Measurements from ENCODE around the gene UHMK1.
"Not testable (repeated sequence)": the region's sequence is repeated elsewhere in the genome, so short reads cannot be mapped to it uniquely, and the experiment has no call there.

The UHMK1 gene

GRCh38 chr1:162564762-162565218 is 67.2 kb downstream of the UHMK1 start:
- in situ Hi-C loops (cut with HindIII; ENCODE audit: low sequenced_read_pairs), result no loop called here

- in situ Hi-C loops (cut with HindIII; ENCODE audit: low sequenced_read_pairs), result no loop called here
Measured at GRCh38 chr1:162565460-162565859, 67.8 kb downstream of the UHMK1 start.

GRCh38 chr1:162566870-162567269 is 69.3 kb downstream of the UHMK1 start:
- in situ Hi-C loops (cut with HindIII; ENCODE audit: low sequenced_read_pairs), result no loop called here

GRCh38 chr1:162568802-162569201 is 71.2 kb downstream of the UHMK1 start:
- in situ Hi-C loops (cut with HindIII; ENCODE audit: low sequenced_read_pairs), result no loop called here

- in situ Hi-C loops (cut with HindIII; ENCODE audit: low sequenced_read_pairs), result no loop called here
Measured at GRCh38 chr1:162570718-162571117, 73.1 kb downstream of the UHMK1 start.

- in situ Hi-C loops (cut with HindIII; ENCODE audit: low sequenced_read_pairs), result not testable (repeated sequence)
Measured at GRCh38 chr1:162571121-162571520, 73.5 kb downstream of the UHMK1 start.

GRCh38 chr1:162571696-162572095 is 74.1 kb downstream of the UHMK1 start:
- in situ Hi-C loops (cut with HindIII; ENCODE audit: low sequenced_read_pairs), result no loop called here

- in situ Hi-C loops (cut with HindIII; ENCODE audit: low sequenced_read_pairs), result no loop called here
Measured at GRCh38 chr1:162573136-162573535, 75.5 kb downstream of the UHMK1 start.

GRCh38 chr1:162578071-162578700 is 80.6 kb downstream of the UHMK1 start:
- in situ Hi-C loops (cut with HindIII; ENCODE audit: low sequenced_read_pairs), result no loop called here

GRCh38 chr1:162578936-162579335 is 81.3 kb downstream of the UHMK1 start:
- in situ Hi-C loops (cut with HindIII; ENCODE audit: low sequenced_read_pairs), result no loop called here
